A204.1 (cell line): ENCODE data around the gene PTPN13.
"Not testable (repeated sequence)": the region's sequence is repeated elsewhere in the genome, so short reads cannot be mapped to it uniquely, and the experiment has no call there.

ENCODE experiments used
- FAIRE-seq: peaks from 2 replicates; lab custom pipeline; 2012; peaks lifted over from hg19 to GRCh38; lab: Jason Lieb, UNC

Gene PTPN13

DNA sequence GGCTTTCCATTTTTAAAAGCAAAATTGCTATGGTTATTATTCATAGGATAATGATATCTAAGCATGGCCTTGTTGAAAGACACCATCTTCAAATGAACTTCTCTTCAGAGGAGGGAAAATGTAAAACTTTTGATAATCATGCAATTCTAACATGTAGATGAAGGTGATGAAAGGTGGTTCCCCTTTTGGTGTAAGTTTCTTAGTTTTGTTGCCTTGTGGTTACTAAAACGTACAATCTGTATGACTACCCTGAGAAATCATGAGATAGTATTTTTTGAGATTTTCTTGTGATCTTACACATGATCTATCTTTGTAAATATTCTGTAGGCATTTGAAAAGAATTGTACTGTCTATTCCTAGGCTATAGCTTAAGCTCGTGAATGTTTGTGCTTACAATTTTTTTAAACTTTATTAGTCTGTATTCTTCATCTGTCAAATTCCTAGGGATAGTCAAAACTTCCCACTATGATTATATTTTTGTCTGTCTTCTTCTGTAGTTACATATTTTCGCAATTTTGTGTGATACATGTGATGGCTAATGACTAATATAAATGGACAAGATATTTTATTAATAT, 47.5 kb downstream of the PTPN13 start:
- no peak for FAIRE-seq

GRCh38 chr4:86644892-86645291, 50.8 kb downstream of the PTPN13 start:
- no peak for FAIRE-seq

- FAIRE-seq: no peak
Observed at GRCh38 chr4:86652332-86652932, 58.3 kb downstream of the PTPN13 start.

- FAIRE-seq: no peak
Observed at GRCh38 chr4:86653237-86653865, 59.2 kb downstream of the PTPN13 start.

DNA sequence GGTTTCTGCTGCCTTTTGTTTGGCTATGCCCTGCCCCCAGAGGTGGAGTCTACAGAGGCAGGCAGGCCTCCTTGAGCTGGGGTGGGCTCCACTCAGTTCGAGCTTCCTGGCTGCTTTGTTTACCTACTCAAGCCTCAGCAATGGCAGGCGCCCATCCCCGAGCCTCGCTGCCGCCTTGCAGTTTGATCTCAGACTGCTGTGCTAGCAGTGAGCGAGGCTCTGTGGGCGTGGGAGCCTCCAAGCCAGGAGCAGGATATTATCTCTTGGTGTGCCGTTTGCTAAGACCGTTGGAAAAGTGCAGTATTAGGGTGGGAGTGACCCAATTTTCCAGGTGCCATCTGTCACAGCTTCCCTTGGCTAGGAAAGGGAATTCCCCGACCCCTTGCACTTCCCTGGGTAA, 62.7 kb downstream of the PTPN13 start:
- FAIRE-seq: not testable (repeated sequence)

DNA sequence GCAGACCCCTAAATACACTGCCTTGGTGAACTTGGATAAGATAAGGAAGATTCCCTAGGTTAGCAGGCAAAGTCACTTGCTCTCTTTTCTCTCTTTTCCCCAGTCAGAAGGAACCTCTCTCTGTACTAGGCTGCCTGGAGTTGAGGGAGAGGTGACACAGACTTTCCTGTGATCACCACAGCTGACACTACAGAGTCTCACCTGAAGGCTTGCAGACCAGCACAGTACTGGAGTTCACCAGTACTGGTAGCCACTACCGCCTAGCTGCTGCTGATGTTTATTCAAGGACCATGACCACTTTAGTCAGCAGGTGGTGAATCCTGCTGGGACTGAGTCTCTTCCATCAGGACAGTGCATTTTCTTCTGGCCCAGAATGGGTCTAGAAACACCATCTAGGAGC, 63.3 kb downstream of the PTPN13 start:
- no peak for FAIRE-seq

- FAIRE-seq: no peak
Observed at GRCh38 chr4:86657910-86658309, 63.8 kb downstream of the PTPN13 start.

DNA sequence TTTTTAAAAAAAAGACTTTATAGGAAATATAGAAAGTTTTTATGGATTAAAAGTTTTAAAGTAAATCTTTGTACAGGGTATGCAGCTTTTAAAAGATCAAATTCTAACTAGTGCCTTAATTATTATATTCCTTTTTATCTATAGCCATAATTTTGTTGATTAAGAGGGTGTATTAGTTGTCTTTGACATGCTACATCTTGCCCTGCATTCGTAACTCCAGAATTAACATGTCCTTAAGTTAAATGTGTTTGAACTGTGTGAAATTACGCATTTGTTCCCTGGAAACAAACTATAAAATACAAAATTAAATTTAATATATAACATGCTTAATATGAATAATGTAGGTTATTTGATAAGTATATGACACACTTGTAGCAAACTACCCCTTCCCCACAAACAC, 66.3 kb downstream of the PTPN13 start:
- FAIRE-seq: no peak

- FAIRE-seq: no peak
Observed at GRCh38 chr4:86661006-86661405, 66.9 kb downstream of the PTPN13 start.

GRCh38 chr4:86661418-86661817, 67.3 kb downstream of the PTPN13 start:
- FAIRE-seq: no peak

GRCh38 chr4:86664959-86665358, 70.8 kb downstream of the PTPN13 start:
- no peak for FAIRE-seq

DNA sequence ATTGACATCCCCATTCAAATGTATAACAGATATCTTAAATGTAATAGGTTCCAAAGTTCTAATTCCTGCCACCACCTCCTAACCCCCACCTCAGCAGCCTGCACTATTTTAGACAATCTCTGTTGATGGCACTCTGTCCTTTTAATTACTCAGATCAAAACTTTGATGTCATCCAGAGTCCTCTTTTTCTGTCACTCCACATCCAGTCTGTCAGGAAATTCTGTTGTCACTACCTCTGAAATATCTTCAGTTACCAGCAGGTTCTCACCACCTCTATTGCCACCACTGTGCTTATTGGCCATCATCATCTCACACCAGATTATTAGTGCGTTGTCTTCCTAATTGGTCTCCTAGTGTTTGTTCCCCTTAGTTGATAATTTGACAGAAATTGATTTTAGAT, 76.2 kb downstream of the PTPN13 start:
- FAIRE-seq: no peak

DNA sequence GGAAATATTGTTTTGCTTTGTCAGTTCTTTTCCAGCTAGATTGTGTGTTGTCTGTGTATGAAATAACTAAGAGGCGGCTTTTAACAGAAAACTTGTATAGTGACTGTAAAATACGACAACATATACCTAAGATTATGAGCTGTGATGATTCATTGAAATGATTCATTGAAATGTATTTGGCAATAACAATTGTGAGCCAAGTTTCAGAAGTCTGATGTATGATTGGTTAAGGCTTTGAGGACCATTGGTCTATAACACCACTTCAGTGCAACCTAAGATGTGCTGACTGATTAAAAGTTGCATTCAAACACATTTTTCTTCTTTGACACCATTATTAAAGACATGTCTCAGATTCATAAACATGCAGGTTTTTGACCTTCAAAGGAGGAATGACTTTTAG, 76.6 kb downstream of the PTPN13 start:
- no peak for FAIRE-seq

GRCh38 chr4:86675548-86675947, 81.4 kb downstream of the PTPN13 start:
- FAIRE-seq: no peak

GRCh38 chr4:86678796-86679195, 84.7 kb downstream of the PTPN13 start:
- no peak for FAIRE-seq

GRCh38 chr4:86679441-86679840, 85.3 kb downstream of the PTPN13 start:
- no peak for FAIRE-seq

DNA sequence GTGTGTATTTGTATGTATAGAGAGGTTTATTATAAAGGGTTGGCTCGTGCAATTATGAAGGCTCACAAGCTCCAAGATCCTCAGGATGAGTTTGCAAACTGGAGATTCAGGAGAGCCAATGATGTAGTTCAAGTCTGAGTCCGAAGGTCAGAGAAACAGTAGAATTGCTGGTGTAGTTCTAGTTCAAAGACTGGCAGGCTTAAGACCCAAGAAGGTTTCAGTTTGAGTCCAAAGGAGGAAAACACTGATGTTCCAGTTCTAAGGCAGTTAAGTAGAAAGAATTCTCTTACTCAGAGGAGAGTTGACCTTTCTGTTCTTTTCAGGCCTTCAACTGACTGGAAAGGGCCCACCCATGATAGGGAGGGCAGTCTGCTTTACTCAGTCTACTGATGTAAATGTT, 89.1 kb downstream of the PTPN13 start:
- no peak for FAIRE-seq

GRCh38 chr4:86683983-86684382, 89.9 kb downstream of the PTPN13 start:
- no peak for FAIRE-seq

GRCh38 chr4:86685401-86685800, 91.3 kb downstream of the PTPN13 start:
- no peak for FAIRE-seq

DNA sequence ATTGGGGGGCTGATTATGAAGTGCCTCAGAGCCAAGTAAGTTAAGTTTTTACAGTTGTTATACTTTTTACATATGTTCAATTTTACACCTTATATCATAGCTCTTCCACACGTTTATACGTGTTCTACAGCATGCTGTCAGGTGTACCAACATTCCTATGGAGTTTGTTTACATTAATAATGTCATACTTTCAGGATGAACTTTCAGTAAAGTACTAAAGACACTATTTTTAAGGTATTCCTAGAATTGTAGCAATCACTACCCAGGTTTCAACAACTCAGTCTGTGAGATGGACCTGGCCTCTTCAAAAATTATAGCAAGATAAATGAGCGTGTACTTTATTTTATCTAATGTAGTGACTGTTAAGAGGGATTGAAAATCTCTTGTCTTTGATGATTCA, 92.6 kb downstream of the PTPN13 start:
- FAIRE-seq: no peak

GRCh38 chr4:86688026-86688425, 93.9 kb downstream of the PTPN13 start:
- FAIRE-seq: no peak

GRCh38 chr4:86704601-86705000, 110.5 kb downstream of the PTPN13 start:
- no peak for FAIRE-seq

DNA sequence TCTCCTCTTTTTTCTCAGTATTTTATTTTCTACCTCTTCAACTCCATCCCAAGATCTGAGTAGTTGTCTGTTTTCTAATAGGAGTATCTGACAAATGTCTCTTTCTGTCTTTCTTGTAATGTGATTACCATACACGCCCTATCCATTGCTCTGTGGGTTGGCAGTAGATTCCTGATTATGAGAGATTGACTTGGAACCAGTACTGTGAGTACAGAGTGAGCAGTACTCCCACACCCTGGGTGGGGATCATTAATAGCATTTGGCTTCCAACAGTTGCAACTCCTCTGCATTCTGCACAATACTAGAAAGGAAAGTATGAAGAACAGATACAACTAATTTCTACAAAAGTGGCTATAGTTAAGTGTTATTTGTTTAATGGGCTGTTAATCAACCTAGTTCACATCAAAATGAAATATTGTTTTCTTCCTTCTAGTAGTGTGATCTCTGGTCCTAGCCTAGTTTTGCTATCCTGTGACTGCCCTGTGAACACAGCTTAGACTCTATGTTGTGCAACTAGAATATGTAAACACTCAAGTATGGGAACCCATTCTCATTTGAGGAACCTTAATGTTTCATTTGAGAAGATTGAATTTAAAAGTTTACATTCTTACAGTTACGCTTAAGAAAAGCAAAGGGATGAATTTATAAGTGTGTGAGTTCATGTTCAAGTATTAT, 112.9 kb downstream of the PTPN13 start:
- no peak for FAIRE-seq

DNA sequence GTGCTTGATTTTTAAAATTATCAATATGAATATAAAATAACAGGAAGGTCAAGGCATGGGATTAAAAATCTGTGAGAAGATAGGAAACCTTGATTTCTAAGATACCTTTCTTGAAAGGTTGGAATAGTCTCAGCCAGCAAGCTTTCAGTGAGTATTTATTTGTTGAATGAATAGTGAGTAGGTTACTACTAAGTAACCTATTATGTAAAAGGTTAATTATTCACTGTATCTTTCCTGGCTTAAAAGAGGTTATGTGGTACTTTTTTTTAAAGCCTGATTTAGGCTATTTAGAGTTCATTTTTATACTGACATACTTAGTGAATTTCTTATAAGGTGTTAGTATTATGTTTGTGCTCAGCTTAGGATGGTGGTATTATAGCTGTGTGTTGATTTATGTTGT, 123.5 kb downstream of the PTPN13 start:
- no peak for FAIRE-seq
